HEK293T (cell line): ENCODE results near the gene RPS21.

ENCODE experiments used
- CTCF ChIA-PET: fragments of 350-600 bp; formaldehyde crosslinking; extraction: SDS; loops from one replicate; lab custom pipeline; 2021; ENCODE audit warnings: antibody characterized with exemption, inconsistent platforms; lab: Yijun Ruan, JAX
- POLR2A ChIA-PET: fragments of 350-600 bp; formaldehyde crosslinking; extraction: SDS; loops from one replicate; lab custom pipeline; 2020; ENCODE audit warnings: antibody characterized with exemption, inconsistent platforms; lab: Yijun Ruan, JAX
- DNase-seq: peaks from one replicate; pipeline ENCODE4 v3.0.0; 2012; ENCODE audit warnings: mixed read lengths; ENCODE audit errors: extremely low spot score
- ARNT ChIP-seq: fragments of 450-650 bp; IDR thresholded peaks from 2 replicates; pipeline ENCODE4 v1.6.1; 2017; ENCODE audit warnings: mild to moderate bottlenecking
- BHLHE40 ChIP-seq: fragments of 450-650 bp; IDR thresholded peaks from 2 replicates; pipeline ENCODE4 v1.6.1; 2016; ENCODE audit warnings: mild to moderate bottlenecking, moderate library complexity, borderline replicate concordance
- CTBP1 ChIP-seq: fragments of 450-650 bp; IDR thresholded peaks from 2 replicates; pipeline ENCODE4 v1.6.1; 2016; ENCODE audit warnings: borderline replicate concordance
- ELF4 ChIP-seq: fragments of 450-650 bp; IDR thresholded peaks from 2 replicates; pipeline ENCODE4 v1.6.1; 2017; ENCODE audit warnings: antibody characterized with exemption
- FOXA1 ChIP-seq: fragments of 450-650 bp; IDR thresholded peaks from 2 replicates; pipeline ENCODE4 v1.6.1; 2016; ENCODE audit warnings: mild to moderate bottlenecking
- FOXK2 ChIP-seq: fragments of 450-650 bp; IDR thresholded peaks from 2 replicates; pipeline ENCODE4 v1.6.1; 2016; ENCODE audit warnings: mild to moderate bottlenecking
- FOXM1 ChIP-seq: fragments of 450-650 bp; IDR thresholded peaks from 2 replicates; pipeline ENCODE4 v1.6.1; 2017; ENCODE audit warnings: mild to moderate bottlenecking, borderline replicate concordance
- HDGF ChIP-seq: fragments of 450-650 bp; IDR thresholded peaks from 2 replicates; pipeline ENCODE4 v1.6.1; 2017; ENCODE audit warnings: antibody characterized with exemption, borderline replicate concordance
- L3MBTL2 ChIP-seq: fragments of 450-650 bp; conservative IDR thresholded peaks from 2 replicates; pipeline ENCODE4 v1.6.1; 2016; ENCODE audit warnings: mild to moderate bottlenecking
- LEF1 ChIP-seq: fragments of 450-650 bp; IDR thresholded peaks from 2 replicates; pipeline ENCODE4 v1.6.1; 2017; ENCODE audit warnings: mild to moderate bottlenecking, borderline replicate concordance
- NFRKB ChIP-seq: fragments of 450-650 bp; IDR thresholded peaks from 2 replicates; pipeline ENCODE4 v1.6.1; 2016; ENCODE audit warnings: mild to moderate bottlenecking, moderate library complexity
- PKNOX1 ChIP-seq: fragments of 450-650 bp; IDR thresholded peaks from 2 replicates; pipeline ENCODE4 v1.6.1; 2016
- SP1 ChIP-seq: fragments of 450-650 bp; IDR thresholded peaks from 2 replicates; pipeline ENCODE4 v1.6.1; 2017
- SUZ12 ChIP-seq: fragments of 450-650 bp; IDR thresholded peaks from 2 replicates; pipeline ENCODE4 v1.6.1; 2016; ENCODE audit warnings: mild to moderate bottlenecking
- TARDBP ChIP-seq: fragments of 450-650 bp; IDR thresholded peaks from 2 replicates; pipeline ENCODE4 v1.6.1; 2016
- ZNF384 ChIP-seq: fragments of 450-650 bp; IDR thresholded peaks from 2 replicates; pipeline ENCODE4 v1.6.1; 2016

The RPS21 gene

GRCh38 chr20:62363920-62364851 is 22.7 kb upstream of the RPS21 start:
- ChIA-PET CTCF (interaction anchor here (0.5 to 2.5 kb wide), 2 partner anchors 19 to 208 kb away, joined by 4 to 9 read pairs; no protein-coding TSS in a partner anchor), POLR2A (interaction anchor here (1.0 to 2.3 kb wide), 2 partner anchors 23 to 62 kb away, joined by 3 to 8 read pairs; partner anchors contain the start of gene RPS21)
- TF ChIP-seq FOXA1 (no peak), CTBP1 (no peak), BHLHE40 (no peak)
- no peak for DNase-seq

- no peak for DNase-seq
- CTCF ChIA-PET: interaction anchor here (1.1 to 2.5 kb wide), 2 partner anchors 16 to 18 kb away, joined by 4 to 9 read pairs; no protein-coding TSS in a partner anchor
- TF ChIP-seq ELF4 (no peak), SUZ12 (no peak), ARNT (no peak), CTBP1 (no peak), NFRKB (no peak), HDGF (no peak), FOXA1 (no peak), FOXK2 (no peak), FOXM1 (no peak), TARDBP (no peak), L3MBTL2 (no peak), ZNF384 (no peak), LEF1 (no peak), SP1 (no peak), PKNOX1 (no peak), BHLHE40 (no peak)
- POLR2A ChIA-PET: interaction anchor here (1.0 to 2.3 kb wide), 3 partner anchors 22 to 63 kb away, joined by 3 to 8 read pairs (median 3); partner anchors contain the start of gene RPS21
Observed at GRCh38 chr20:62364911-62365736, 21.8 kb upstream of the RPS21 start.

- ChIA-PET CTCF (interaction anchor here (0.7 to 2.5 kb wide), 3 partner anchors 16 to 32 kb away, joined by 3 to 9 read pairs (median 4); no protein-coding TSS in a partner anchor), POLR2A (interaction anchor here (1.0 to 2.3 kb wide), 3 partner anchors 21 to 64 kb away, joined by 3 to 8 read pairs (median 3); partner anchors contain the start of genes ADRM1 and RPS21)
- DNase-seq: peak; percentile 45
- TF ChIP-seq FOXA1: no peak
- no peak for TF ChIP-seq LEF1
- no peak for TF ChIP-seq CTBP1
- TF ChIP-seq SP1: no peak
- no peak for TF ChIP-seq FOXK2
- no peak for TF ChIP-seq PKNOX1
- TF ChIP-seq TARDBP: no peak
- no peak for TF ChIP-seq NFRKB
- no peak for TF ChIP-seq HDGF
- no peak for TF ChIP-seq ELF4
- TF ChIP-seq ZNF384: no peak
- TF ChIP-seq ARNT: no peak
- no peak for TF ChIP-seq FOXM1
- no peak for TF ChIP-seq L3MBTL2
- no peak for TF ChIP-seq BHLHE40
- no peak for TF ChIP-seq SUZ12
Observed at GRCh38 chr20:62365814-62366369, 21.0 kb upstream of the RPS21 start.

GRCh38 chr20:62366370-62367135 is 20.4 kb upstream of the RPS21 start:
- no peak for TF ChIP-seq ELF4
- TF ChIP-seq HDGF: no peak
- TF ChIP-seq PKNOX1: no peak
- TF ChIP-seq ARNT: no peak
- TF ChIP-seq TARDBP: no peak
- no peak for TF ChIP-seq CTBP1
- no peak for TF ChIP-seq NFRKB
- TF ChIP-seq L3MBTL2: no peak
- ChIA-PET POLR2A (interaction anchor here (1.0 to 2.3 kb wide), 4 partner anchors 17 to 64 kb away, joined by 3 to 8 read pairs (median 5); partner anchors contain the start of genes ADRM1 and RPS21), CTCF (interaction anchor here (0.7 to 1.3 kb wide), 3 partner anchors 16 to 32 kb away, joined by 3 to 4 read pairs (median 3); no protein-coding TSS in a partner anchor)
- peak; percentile 58 for DNase-seq
